AG10803 (cell line): ENCODE data around the gene NACC1.
"Not testable (repeated sequence)": the region's sequence is repeated elsewhere in the genome, so short reads cannot be mapped to it uniquely, and the experiment has no call there.

Source experiments
- DNase-seq: peaks from one replicate; pipeline ENCODE4 v3.0.0; 2010; ENCODE audit warnings: low read depth
- H3K4me3 ChIP-seq: 2 replicates; pipeline ENCODE4 v1.5.1; 2011; ENCODE audit warnings: mild to moderate bottlenecking, low read length, control low read depth
- CTCF ChIP-seq: conservative IDR thresholded peaks from 2 replicates; pipeline ENCODE4 v1.5.1; 2011; ENCODE audit warnings: mild to moderate bottlenecking, low read length, control low read depth, inconsistent platforms

NACC1 gene

GRCh38 chr19:13176345-13176744 lies 58.3 kb downstream of the NACC1 start:
- no peak for DNase-seq
- TF ChIP-seq CTCF: no peak
- no peak overlapping the region for H3K4me3 ChIP-seq

- DNase-seq, H3K4me3 ChIP-seq: not testable (repeated sequence)
These were observed 59.5 kb downstream of the NACC1 start for GRCh38 chr19:13177584-13177983.

- H3K4me3 ChIP-seq, DNase-seq: not testable (repeated sequence)
These were observed 60.2 kb downstream of the NACC1 start for GRCh38 chr19:13178291-13178690.

GRCh38 chr19:13181747-13182388 lies 63.8 kb downstream of the NACC1 start:
- no peak overlapping the region for H3K4me3 ChIP-seq
- peak; percentile 76 for DNase-seq
- no peak for TF ChIP-seq CTCF

GRCh38 chr19:13184926-13185325 lies 66.9 kb downstream of the NACC1 start:
- H3K4me3 ChIP-seq, DNase-seq: not testable (repeated sequence)

GRCh38 chr19:13185763-13186657 lies 67.9 kb downstream of the NACC1 start:
- DNase-seq, H3K4me3 ChIP-seq: not testable (repeated sequence)

- not testable (repeated sequence) for H3K4me3 ChIP-seq
These were observed 68.6 kb downstream of the NACC1 start for GRCh38 chr19:13186688-13187087.

GRCh38 chr19:13187419-13187818 lies 69.4 kb downstream of the NACC1 start:
- H3K4me3 ChIP-seq: no peak overlapping the region
- DNase-seq: no peak
- TF ChIP-seq CTCF: no peak

More at GRCh38 chr19:13186688-13187087, 68.6 kb downstream of the NACC1 start:
- not testable (repeated sequence) for DNase-seq

- no peak overlapping the region for H3K4me3 ChIP-seq
- no peak for TF ChIP-seq CTCF
- DNase-seq: no peak
These were observed 71.5 kb downstream of the NACC1 start for GRCh38 chr19:13189600-13189999.
